GM12878 (cell line): ENCODE results near the gene ELOA. TPM values are rescaled to one million over a fixed set of nuclear protein-coding genes. Genes with fewer than 3 reads are reported as not detected.

ENCODE experiments used
- CBFB ChIP-seq: IDR thresholded peaks from 2 replicates; pipeline ENCODE4 v1.6.1; 2016; ENCODE audit warnings: antibody characterized with exemption, low read depth
- E2F8 ChIP-seq: fragments of 450-650 bp; IDR thresholded peaks from 2 replicates; pipeline ENCODE4 v1.6.1; 2018; ENCODE audit warnings: mild to moderate bottlenecking, low read depth, moderate library complexity; ENCODE audit not compliant: partially characterized antibody
- MAX ChIP-seq: IDR thresholded peaks from 2 replicates; pipeline ENCODE4 v1.6.1; 2012; ENCODE audit warnings: low read depth, low read length, improper control_type of control experiment
- MLLT1 ChIP-seq: fragments of 450-650 bp; IDR thresholded peaks from 2 replicates; pipeline ENCODE4 v1.6.1; 2016; ENCODE audit warnings: mild to moderate bottlenecking
- NFYB ChIP-seq: IDR thresholded peaks from 2 replicates; pipeline ENCODE4 v1.6.1; 2011; ENCODE audit warnings: low read depth, mild to moderate bottlenecking, low read length, improper control_type of control experiment, moderate library complexity; ENCODE audit not compliant: insufficient read depth
- PAX5 ChIP-seq: IDR thresholded peaks from 2 replicates; pipeline ENCODE4 v1.6.1; 2011; ENCODE audit warnings: low read depth, low read length, borderline replicate concordance
- POLR2AphosphoS2 ChIP-seq: IDR thresholded peaks from 2 replicates; pipeline ENCODE4 v1.6.1; 2011; ENCODE audit warnings: low read depth, mild to moderate bottlenecking, low read length, improper control_type of control experiment, moderate library complexity
- RBBP5 ChIP-seq: fragments of 200-600 bp; sonication (generic); conservative IDR thresholded peaks from 2 replicates; pipeline ENCODE4 v1.6.1; 2016
- REST ChIP-seq: IDR thresholded peaks from 2 replicates; pipeline ENCODE4 v1.6.1; 2012; ENCODE audit warnings: mild to moderate bottlenecking, low read depth, low read length
- RFX5 ChIP-seq: IDR thresholded peaks from 2 replicates; pipeline ENCODE4 v1.6.1; 2011; ENCODE audit warnings: low read depth, low read length, improper control_type of control experiment
- SUZ12 ChIP-seq: fragments of 200-600 bp; sonication (generic); IDR thresholded peaks from one replicate; pipeline ENCODE4 v1.6.1; 2018; ENCODE audit warnings: antibody characterized with exemption, mild to moderate bottlenecking; ENCODE audit not compliant: unreplicated experiment
- TCF3 ChIP-seq: IDR thresholded peaks from 2 replicates; pipeline ENCODE4 v1.6.1; 2012; ENCODE audit warnings: low read depth, mild to moderate bottlenecking, low read length, borderline replicate concordance; ENCODE audit not compliant: insufficient read depth
- USF1 ChIP-seq: IDR thresholded peaks from 2 replicates; pipeline ENCODE4 v1.6.1; 2011; ENCODE audit warnings: borderline replicate concordance, low read depth, mild to moderate bottlenecking, moderate library complexity, mixed read lengths, low read length; ENCODE audit not compliant: insufficient read depth; ENCODE audit errors: extremely low read length
- ZBTB33 ChIP-seq: fragments of 450-650 bp; IDR thresholded peaks from 2 replicates; pipeline ENCODE4 v1.6.1; 2017; ENCODE audit warnings: mild to moderate bottlenecking
- ZNF274 ChIP-seq: IDR thresholded peaks from one replicate; pipeline ENCODE4 v1.8.0; 2011; ENCODE audit not compliant: insufficient read length, insufficient read depth
- ZNF622 ChIP-seq: fragments of 450-650 bp; IDR thresholded peaks from 2 replicates; pipeline ENCODE4 v1.6.1; 2017; ENCODE audit warnings: mild to moderate bottlenecking, inconsistent platforms
- polyA plus RNA-seq, 11 experiments: library from polyadenylated mRNA; depleted of rRNA in 4 of 11; unstranded in 6 of 11; stranded (reverse) in 5 of 11; fragments of >200 nt; fragmentation: Nextera tagmentation in 4 of 11; fragmentation: Illumina TruSeq in 1 of 11; extraction: Ambion mirVana in 4 of 11; extraction: Trizol in 1 of 11; gene quantifications; 1 replicate in 1 of 11; 2 replicates in 10 of 11; pipeline versions ENCODE4 v1.2.1 to v1.2.3, GENCODE V29; 2011 to 2016; ENCODE audit warnings: inconsistent platforms in 2 of 11, missing spikeins in 2 of 11, low read depth in 1 of 11
- total RNA-seq, 4 experiments: library from RNA; depleted of rRNA in 3 of 4; stranded (reverse); fragments of >200 nt in 3 of 4; fragmentation: Illumina TruSeq in 1 of 4; extraction: Trizol in 1 of 4; gene quantifications; 2 replicates each; pipeline versions ENCODE4 v1.2.1 to v1.2.3, GENCODE V29; 2013 to 2021

Gene ELOA
- total and polyA plus RNA-seq, 10 of the 15 experiments (the other 5 are each of a cell fraction or from before 2014, with no cell fraction given) = 20.1 to 63.6 (median 39.8) TPM

GRCh38 chr1:23790696-23791515 lies 47.6 kb downstream of the ELOA start, which contains the start of gene LYPLA2 (continued):
- no peak for TF ChIP-seq USF1
- TF ChIP-seq E2F8 = peak; percentile 81
- TF ChIP-seq SUZ12 = no peak
- TF ChIP-seq ZBTB33 = no peak
- peak; percentile 57; the same call in 1 of the 2 replicates for TF ChIP-seq POLR2AphosphoS2
- no peak for TF ChIP-seq ZNF622
- TF ChIP-seq REST = 0 out of 2 replicates have a peak, but pooled peaks have one; percentile 9
- no peak for TF ChIP-seq RBBP5
- TF ChIP-seq MLLT1 = no peak
- TF ChIP-seq ZNF274 = no peak
- TF ChIP-seq PAX5 = 0 out of 2 replicates have a peak, but pooled peaks have one; percentile 6
- TF ChIP-seq MAX = 0 out of 2 replicates have a peak, but pooled peaks have one; percentile 39
- no peak for TF ChIP-seq RFX5
- no peak for TF ChIP-seq NFYB
- TF ChIP-seq TCF3 = no peak
- peak; percentile 40; the same call in 1 of the 2 replicates for TF ChIP-seq CBFB
